Uterus (tissue), 2 donors: ENCODE results near the gene EEF1AKMT3.

Experiments used
- POLR2A ChIP-seq, 2 donors: fragments of 450-650 bp; IDR thresholded peaks; one replicate each; pipeline ENCODE4 v1.6.1; 2016; ENCODE audit warnings: antibody characterized with exemption in 2 of 2, mild to moderate bottlenecking in 1 of 2, moderate library complexity in 1 of 2
- TF ChIP-seq, protein P1 (sequence below), 4 experiments: fragments of 200-600 bp in 2 of 4; fragments of 450-650 bp in 2 of 4; sonication (generic) in 2 of 4; IDR thresholded peaks; one replicate each; pipeline ENCODE4 v1.5.1; 2016 to 2019; ENCODE audit warnings: antibody characterized with exemption in 4 of 4, mild to moderate bottlenecking in 2 of 4, moderate library complexity in 1 of 4

DNA sequence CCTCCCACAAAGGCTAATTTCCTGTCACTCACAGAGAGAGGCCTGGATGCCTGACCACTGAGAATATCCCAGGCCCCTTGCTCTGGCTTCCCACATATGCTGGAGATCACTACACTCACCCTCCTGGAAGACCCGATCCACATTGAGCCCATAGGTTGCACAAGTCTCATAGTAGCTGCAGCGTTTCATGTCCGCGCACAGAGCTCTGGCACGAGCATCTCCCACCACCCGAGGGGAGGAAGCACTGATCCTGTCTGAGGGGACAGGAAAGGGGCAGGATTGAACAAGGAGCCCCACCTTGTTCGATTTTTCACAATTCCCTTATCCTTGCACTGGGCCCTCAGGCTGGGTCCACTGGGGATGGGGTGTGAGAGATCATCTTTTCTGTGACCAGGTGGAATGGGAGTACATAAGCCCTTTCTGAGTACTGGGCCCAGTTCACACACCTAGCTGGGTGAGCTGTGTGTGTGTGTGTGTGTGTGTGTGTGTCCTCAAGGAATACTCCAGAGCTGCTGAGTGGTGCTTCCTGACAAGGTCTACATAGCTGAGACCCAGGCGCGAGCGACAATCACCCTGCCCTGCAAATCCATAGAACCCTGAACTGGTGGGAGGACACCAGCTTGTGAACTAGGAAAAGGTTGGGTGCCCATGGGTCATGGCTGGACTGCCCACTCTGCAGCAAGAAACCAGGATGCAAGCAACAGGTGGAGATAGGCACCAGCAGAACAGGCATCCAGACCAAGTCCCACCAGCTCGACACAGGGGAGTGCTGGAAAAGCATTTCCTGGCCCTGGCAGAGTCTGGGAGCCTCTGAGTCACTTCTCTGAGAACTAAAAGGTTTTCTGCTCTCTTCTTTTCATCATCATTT is 39.5 kb upstream of the EEF1AKMT3 start:
- TF ChIP-seq, protein P1, sequence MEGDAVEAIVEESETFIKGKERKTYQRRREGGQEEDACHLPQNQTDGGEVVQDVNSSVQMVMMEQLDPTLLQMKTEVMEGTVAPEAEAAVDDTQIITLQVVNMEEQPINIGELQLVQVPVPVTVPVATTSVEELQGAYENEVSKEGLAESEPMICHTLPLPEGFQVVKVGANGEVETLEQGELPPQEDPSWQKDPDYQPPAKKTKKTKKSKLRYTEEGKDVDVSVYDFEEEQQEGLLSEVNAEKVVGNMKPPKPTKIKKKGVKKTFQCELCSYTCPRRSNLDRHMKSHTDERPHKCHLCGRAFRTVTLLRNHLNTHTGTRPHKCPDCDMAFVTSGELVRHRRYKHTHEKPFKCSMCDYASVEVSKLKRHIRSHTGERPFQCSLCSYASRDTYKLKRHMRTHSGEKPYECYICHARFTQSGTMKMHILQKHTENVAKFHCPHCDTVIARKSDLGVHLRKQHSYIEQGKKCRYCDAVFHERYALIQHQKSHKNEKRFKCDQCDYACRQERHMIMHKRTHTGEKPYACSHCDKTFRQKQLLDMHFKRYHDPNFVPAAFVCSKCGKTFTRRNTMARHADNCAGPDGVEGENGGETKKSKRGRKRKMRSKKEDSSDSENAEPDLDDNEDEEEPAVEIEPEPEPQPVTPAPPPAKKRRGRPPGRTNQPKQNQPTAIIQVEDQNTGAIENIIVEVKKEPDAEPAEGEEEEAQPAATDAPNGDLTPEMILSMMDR (IDR thresholded peaks at IDR 0.05): no peak
- TF ChIP-seq POLR2A (IDR thresholded peaks at IDR 0.05): no peak
